ENCODE results near the gene TST.
A peak's percentile ranks its signal among the peaks of the same experiment; 100 is the strongest.

Gene TST

GRCh38 chr22:37053310-37054055 lies 34.2 kb upstream of the TST start:
- DNase-seq: no peak

- DNase-seq: no peak
Observed at GRCh38 chr22:37052386-37053309, 33.4 kb upstream of the TST start.

- peak; percentile 60 for DNase-seq
Observed at GRCh38 chr22:37051391-37052385, 32.4 kb upstream of the TST start, which contains the start of gene KCTD17. KCTD17 (plus strand) TSS chr22:37051742; CDS start chr22:37051761, 19 bp downstream.

DNA sequence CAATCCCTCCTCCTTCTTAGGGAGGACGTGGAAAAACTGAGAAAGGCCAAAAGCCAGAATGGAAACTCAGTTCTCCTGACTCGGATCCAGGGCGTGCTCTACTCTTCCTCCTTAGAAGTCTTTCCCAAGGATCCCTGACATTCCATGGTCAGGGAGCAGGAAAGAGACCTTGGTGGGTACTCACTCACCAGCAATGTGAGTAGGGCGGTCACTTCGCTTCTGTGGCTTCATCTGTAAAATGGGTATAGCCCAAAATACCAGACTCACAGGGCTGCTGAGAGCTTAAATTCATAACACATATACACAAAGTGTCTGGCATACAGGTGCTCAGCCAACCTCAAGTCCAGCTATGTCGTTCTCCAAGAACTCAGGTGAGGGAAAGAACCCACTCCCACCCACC lies 31.7 kb upstream of the TST start:
- no peak for DNase-seq

- DNase-seq: no peak
Observed at GRCh38 chr22:37049224-37049623, 30.0 kb upstream of the TST start.

- DNase-seq: no peak
Observed at GRCh38 chr22:37048133-37048532, 28.9 kb upstream of the TST start.

- DNase-seq: no peak
Observed at GRCh38 chr22:37047006-37047405, 27.8 kb upstream of the TST start.

- DNase-seq: no peak
Observed at GRCh38 chr22:37046589-37046988, 27.3 kb upstream of the TST start.

DNA sequence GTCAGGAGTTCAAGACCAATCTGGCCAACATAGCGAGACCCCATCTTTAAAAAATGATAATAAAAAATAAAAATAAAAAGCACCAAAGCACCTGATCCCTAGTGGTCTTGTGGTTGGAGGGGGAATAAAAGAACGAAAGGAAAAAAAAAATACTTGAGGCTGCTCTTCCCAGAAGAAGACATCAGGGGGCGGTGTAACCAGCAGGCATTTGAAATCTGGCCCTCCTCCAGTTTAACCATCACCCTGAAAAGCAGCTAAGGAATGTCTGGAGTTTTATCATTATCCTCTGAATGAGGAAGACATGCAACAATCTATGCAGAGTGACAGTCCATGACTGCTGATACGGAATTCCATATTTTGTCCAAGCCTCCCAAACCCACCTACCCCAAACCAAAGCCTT lies 26.7 kb upstream of the TST start:
- DNase-seq: no peak

DNA sequence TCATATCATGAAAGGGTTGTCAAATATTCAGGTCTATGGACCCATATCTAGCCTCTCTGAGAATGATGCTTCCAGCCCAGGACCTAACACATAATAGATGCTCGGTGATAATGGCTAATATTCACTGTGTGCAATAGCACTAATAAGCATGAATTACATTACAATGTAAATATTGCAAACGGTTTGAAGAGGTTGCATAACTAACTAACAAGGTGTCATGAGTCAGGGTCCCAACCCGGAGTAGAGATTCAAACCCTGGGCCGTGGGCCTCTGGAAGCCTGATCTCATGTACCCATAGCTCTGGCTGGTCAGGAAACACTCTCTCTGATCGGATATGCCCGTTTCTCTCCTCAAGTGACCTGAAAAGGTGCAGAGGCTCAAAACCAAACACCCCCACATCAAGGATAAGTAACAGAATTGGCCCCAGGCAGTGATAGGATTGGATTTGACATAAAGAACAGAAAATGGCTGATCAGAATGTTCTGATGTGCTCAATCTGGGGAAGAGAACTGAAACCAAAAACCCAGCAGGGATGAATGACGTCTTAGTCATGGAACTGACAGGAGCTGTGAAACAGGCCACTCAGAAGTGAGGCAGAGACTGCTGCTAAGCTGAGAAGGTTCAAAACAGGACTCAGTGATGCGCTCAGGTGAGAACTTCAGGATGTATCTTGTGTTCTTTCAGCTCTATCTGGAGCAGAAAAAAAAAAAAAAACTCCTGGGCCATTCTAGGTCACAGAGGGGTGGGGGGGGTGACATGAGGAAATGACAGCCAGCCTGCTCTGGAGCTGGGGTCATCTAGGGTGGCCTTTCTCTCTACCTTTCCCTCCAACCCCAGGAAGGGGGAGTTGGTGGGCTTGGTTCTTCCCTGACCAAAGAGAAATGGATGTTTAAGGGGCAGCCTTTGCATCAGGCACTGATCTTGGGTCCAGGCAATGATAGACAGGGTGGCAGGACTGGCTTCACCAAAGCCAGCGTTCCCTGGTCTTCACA lies 25.7 kb upstream of the TST start:
- DNase-seq: no peak

DNA sequence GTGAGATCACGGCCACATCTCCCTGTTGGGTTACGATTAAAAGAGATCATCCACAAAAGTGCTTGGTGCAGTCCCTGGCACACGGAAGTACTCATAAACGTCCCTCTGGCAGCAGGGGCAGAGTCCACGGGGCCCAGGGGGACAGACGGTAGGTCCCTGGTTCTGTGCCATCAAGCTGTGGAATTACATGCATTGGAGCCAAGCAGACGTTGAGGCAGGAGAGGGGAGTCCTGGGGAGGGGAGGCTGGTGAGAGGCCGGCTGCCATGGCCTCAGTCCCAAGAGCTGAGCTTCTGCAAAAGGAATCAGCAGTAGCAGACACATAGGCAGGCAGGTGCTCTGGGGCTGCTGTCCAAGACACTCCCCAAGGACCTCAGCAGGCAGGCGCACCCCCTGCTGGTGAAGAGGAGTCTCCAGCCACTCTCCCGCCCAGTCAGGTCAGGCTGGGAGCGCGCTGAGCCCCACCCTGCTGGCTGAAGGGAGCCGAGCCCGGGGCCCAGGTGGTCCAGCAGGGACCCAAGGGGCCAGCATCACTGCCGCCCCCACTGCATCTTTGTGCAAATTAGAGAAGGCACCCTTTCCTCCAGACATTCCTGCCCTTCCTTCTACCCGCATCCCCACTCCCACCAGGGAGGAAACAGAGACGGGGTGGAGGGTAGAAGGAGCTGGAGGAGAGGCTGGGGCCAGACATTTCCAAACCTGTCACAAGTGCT lies 24.7 kb upstream of the TST start:
- peak; percentile 16 for DNase-seq

DNA sequence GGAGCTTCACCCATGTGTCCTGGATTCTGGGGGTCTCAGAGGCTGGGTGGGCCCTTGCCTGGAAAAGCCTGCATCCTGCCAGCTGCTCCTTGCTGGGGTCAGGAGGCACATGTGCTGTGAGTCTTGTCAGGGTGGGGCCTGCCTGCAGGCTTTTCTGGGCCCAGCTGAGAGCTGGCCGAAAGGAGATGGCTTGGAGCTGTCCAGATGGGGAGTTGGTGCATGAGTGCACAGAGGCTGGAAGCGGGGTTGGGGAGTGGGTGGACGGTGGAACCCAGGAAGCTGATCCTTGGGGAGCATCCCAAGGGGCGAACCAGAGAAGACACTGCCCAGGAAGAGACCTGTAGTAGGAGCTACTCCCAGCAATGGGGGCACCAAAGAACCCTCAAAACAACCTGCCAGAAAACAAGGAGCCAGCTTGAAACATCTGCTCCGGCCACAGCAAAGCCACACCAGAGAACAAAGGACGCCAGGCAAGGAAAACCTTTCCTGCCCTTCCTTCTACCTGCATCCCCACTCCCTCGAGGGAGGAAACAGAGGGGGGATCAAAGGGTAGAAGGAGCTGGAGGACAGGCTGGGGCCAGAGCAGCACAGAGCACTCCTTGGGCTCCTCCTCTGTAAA lies 24.1 kb upstream of the TST start:
- no peak for DNase-seq

- no peak for DNase-seq
Observed at GRCh38 chr22:37039466-37039865, 20.2 kb upstream of the TST start.

- DNase-seq: no peak
Observed at GRCh38 chr22:37037669-37038068, 18.4 kb upstream of the TST start.

DNA sequence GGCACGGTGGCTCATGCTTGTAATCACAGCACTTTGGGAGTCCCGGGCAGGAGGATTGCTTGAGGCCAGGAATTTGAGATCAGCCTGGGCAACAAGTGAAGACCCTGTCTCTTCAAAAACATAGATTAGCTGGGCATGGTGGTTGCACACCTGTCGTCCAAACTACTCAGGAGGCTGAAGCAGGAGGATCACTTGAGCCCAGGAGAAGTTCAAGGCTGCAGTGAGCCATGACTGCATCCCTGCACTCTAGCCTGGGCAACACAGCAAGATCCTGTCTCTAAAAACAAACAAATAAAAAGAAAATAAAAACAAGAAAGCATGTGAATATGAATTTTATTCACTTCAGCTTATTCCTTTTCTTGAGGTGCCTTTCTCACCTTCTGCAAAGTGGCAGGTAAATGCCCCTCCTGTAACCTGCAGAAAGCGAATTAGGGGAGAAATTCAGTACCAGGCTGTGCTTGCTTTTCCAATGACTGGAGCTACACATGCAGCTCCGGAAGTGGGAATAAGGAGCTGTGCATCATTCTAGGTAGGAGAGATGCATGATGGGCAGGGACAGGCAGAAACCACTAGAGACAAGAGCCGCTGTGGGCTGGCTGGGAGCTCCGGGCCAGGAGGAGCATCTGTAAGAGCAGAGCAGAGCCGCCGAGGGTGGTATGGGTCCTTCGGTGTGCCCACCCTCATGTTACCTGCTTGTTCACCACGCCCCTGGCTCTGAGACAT lies 17.6 kb upstream of the TST start:
- DNase-seq: no peak

DNA sequence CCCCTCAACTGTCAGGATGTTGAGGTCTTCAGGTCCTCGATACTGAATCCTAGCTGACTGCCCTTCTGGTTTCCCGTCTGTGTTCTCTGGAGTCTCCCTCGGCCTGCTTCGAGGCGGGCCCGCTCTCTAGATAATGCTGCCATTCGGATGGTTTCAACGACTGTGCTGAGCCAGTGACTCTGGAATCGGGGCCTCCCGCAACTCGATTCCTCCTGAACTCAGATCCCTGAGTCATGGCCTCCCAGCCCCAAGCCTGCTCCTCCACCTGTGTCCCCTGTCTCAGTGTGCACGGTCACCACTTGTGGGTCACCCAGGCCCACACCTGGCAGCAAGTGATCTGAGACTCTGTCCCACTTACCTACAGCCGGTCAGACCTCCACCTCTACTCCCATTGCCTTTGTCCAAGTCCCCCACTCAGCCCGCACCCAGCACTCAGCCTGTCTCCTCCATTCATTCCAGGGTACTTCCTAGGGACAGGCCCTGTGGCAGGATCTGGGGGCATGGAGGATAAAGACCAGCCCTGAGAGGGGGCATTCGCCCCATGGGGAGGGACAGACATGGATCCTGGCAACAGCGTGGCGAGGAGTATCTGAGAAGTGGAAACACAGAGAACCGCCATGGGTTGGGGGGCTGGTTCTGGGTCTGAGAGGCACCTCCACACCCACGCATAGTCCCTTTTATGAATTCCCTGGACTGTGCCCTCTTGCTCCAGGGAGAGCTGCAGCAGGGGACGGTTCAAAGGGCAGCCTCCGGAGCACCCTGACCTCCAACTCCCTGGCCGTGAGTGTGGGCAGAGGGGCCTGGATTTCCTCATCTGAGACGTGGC lies 14.6 kb upstream of the TST start:
- DNase-seq: no peak

GRCh38 chr22:37032535-37033460 lies 13.6 kb upstream of the TST start:
- no peak for DNase-seq

DNA sequence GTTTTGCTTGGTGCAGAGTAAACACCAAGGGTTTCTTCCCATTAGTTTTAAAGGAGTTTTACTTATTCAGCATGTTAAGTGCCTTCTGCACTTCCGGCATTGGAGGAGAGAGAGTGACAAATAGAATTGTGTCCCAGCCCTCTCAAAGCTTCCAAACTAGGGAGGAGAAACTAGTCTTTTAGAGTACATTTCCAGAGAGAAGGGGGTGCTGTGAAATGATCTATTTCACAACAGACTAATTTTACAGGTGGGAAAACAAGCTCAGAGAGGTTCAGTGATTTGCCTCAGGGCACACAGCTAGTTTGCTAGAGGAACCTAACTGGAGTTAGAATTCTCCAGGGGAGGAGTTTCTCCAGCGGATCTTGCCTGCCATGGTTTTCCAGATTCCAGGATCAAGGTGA lies 12.9 kb upstream of the TST start:
- no peak for DNase-seq
